Keratinocyte (primary cell): ENCODE data around the gene SARS2.

Experiments used
- EZH2 ChIP-seq: IDR thresholded peaks from one replicate; pipeline ENCODE4 v1.6.1; 2012; ENCODE audit warnings: inconsistent platforms, mild to moderate bottlenecking, low read length, moderate library complexity
- TF ChIP-seq, protein P1 (sequence below), 3 experiments: IDR thresholded peaks in 1 of 3; conservative IDR thresholded peaks in 1 of 3; optimal IDR thresholded peaks in 1 of 3; 2 replicates in 2 of 3; 3 replicates in 1 of 3; pipeline versions ENCODE3 to v1.5.1; 2011; ENCODE audit warnings: low read length in 3 of 3, mild to moderate bottlenecking in 3 of 3, moderate library complexity in 2 of 3, control low read depth in 1 of 3, inconsistent platforms in 1 of 3; ENCODE audit not compliant: insufficient read depth in 2 of 3; ENCODE audit errors: extremely low read depth in 1 of 3

- TF ChIP-seq, protein P1, sequence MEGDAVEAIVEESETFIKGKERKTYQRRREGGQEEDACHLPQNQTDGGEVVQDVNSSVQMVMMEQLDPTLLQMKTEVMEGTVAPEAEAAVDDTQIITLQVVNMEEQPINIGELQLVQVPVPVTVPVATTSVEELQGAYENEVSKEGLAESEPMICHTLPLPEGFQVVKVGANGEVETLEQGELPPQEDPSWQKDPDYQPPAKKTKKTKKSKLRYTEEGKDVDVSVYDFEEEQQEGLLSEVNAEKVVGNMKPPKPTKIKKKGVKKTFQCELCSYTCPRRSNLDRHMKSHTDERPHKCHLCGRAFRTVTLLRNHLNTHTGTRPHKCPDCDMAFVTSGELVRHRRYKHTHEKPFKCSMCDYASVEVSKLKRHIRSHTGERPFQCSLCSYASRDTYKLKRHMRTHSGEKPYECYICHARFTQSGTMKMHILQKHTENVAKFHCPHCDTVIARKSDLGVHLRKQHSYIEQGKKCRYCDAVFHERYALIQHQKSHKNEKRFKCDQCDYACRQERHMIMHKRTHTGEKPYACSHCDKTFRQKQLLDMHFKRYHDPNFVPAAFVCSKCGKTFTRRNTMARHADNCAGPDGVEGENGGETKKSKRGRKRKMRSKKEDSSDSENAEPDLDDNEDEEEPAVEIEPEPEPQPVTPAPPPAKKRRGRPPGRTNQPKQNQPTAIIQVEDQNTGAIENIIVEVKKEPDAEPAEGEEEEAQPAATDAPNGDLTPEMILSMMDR (optimal IDR thresholded peaks at IDR 0.05 in 1 of 3, IDR thresholded peaks at IDR 0.05 in 1 of 3, conservative IDR thresholded peaks at IDR 0.05 in 1 of 3; ENCODE audit: extremely low read depth in 1 of 3, insufficient read depth in 2 of 3, low read length in 3 of 3) = no peak
- TF ChIP-seq EZH2 = no peak
Observed at GRCh38 chr19:38908911-38909310, 21.7 kb downstream of the SARS2 start.
